IPS-20b (cell line): ENCODE data around the gene CCL27.
A peak's percentile ranks its signal among the peaks of the same experiment; 100 is the strongest.

Experiments used
- H3K27ac ChIP-seq: one replicate; pipeline ENCODE4 v1.5.1; 2013; ENCODE audit warnings: low read length
- H3K27me3 ChIP-seq: 2 replicates; pipeline ENCODE4 v1.6.1; 2013; ENCODE audit warnings: mild to moderate bottlenecking, low read length, inconsistent platforms; ENCODE audit not compliant: insufficient read depth
- H3K36me3 ChIP-seq: 2 replicates; pipeline ENCODE4 v1.6.1; 2013; ENCODE audit warnings: low read depth, mild to moderate bottlenecking, inconsistent platforms, low read length, moderate library complexity; ENCODE audit not compliant: insufficient read depth
- H3K4me1 ChIP-seq: 2 replicates; pipeline ENCODE4 v1.6.1; 2013; ENCODE audit warnings: mild to moderate bottlenecking, control low read depth, inconsistent platforms, low read length, moderate library complexity; ENCODE audit not compliant: insufficient read depth
- H3K4me3 ChIP-seq: 2 replicates; pipeline ENCODE4 v1.5.1; 2013; ENCODE audit warnings: mild to moderate bottlenecking, low read length, inconsistent platforms
- H3K9ac ChIP-seq: 2 replicates; pipeline ENCODE4 v1.6.1; 2013; ENCODE audit warnings: low read depth, mild to moderate bottlenecking, inconsistent platforms, low read length, moderate library complexity
- H3K9me3 ChIP-seq: 2 replicates; pipeline ENCODE4 v1.6.1; 2013; ENCODE audit warnings: mild to moderate bottlenecking, low read depth, low read length, inconsistent platforms; ENCODE audit not compliant: insufficient read depth

Gene CCL27

GRCh38 chr9:34662526-34663302 lies at the start of gene CCL27:
CCL27 (minus strand) TSS chr9:34662657; CDS start chr9:34662633, 24 bp downstream.
- no peaks in the 10 kb centered on the region; the same call in 1 of the 2 replicates for H3K36me3 ChIP-seq
- no peak within 1 kb of the TSS for H3K27ac ChIP-seq
- H3K9ac ChIP-seq, result no peak within 1 kb of the TSS

GRCh38 chr9:34712140-34712539 lies 49.7 kb upstream of the CCL27 start:
- H3K4me1 ChIP-seq, result no peaks in the 10 kb centered on the region
- H3K9ac ChIP-seq, result no peak overlapping the region
- no peak overlapping the region for H3K27ac ChIP-seq
- no peaks in the 10 kb centered on the region for H3K9me3 ChIP-seq
- H3K36me3 ChIP-seq, result no peaks in the 10 kb centered on the region
- H3K27me3 ChIP-seq, result no peaks in the 10 kb centered on the region; the same call in 1 of the 2 replicates
- H3K4me3 ChIP-seq, result no peak overlapping the region

More at GRCh38 chr9:34662526-34663302, at the start of gene CCL27:
- H3K4me1 ChIP-seq, result no peaks in the 10 kb centered on the region; the same call in 1 of the 2 replicates
- H3K9me3 ChIP-seq, result no peaks in the 10 kb centered on the region
- H3K4me3 ChIP-seq, result no peak within 1 kb of the TSS
- H3K27me3 ChIP-seq, result peaks cover 3% of the 10 kb centered on the region; the same call in 1 of the 2 replicates

- Histone ChIP-seq H3K27me3 (no peaks in the 10 kb centered on the region), H3K4me1 (no peaks in the 10 kb centered on the region), H3K9ac (no peak within 1 kb of the TSS), H3K9me3 (no peaks in the 10 kb centered on the region), H3K27ac (no peak within 1 kb of the TSS), H3K36me3 (no peaks in the 10 kb centered on the region), H3K4me3 (no peak within 1 kb of the TSS)
Observed at GRCh38 chr9:34710023-34710422, 47.6 kb upstream of the CCL27 start, which contains the start of gene CCL21. CCL21 (minus strand) TSS chr9:34710136; CDS start chr9:34710066, 70 bp downstream.

- Histone ChIP-seq H3K36me3 (no peaks in the 10 kb centered on the region), H3K4me3 (no peak overlapping the region), H3K4me1 (no peaks in the 10 kb centered on the region), H3K27ac (no peak overlapping the region), H3K9ac (no peak overlapping the region), H3K27me3 (no peaks in the 10 kb centered on the region), H3K9me3 (no peaks in the 10 kb centered on the region)
Observed at GRCh38 chr9:34709196-34709978, 46.9 kb upstream of the CCL27 start.

GRCh38 chr9:34707130-34707529 lies 44.7 kb upstream of the CCL27 start:
- Histone ChIP-seq H3K9me3 (no peaks in the 10 kb centered on the region), H3K27ac (no peak overlapping the region), H3K4me1 (no peaks in the 10 kb centered on the region), H3K36me3 (no peaks in the 10 kb centered on the region), H3K27me3 (peaks cover 5% of the 10 kb centered on the region; the same call in 1 of the 2 replicates), H3K4me3 (no peak overlapping the region), H3K9ac (no peak overlapping the region)

GRCh38 chr9:34701769-34702736 lies 39.6 kb upstream of the CCL27 start:
- no peaks in the 10 kb centered on the region; the same call in 1 of the 2 replicates for H3K4me1 ChIP-seq
- H3K36me3 ChIP-seq, result no peaks in the 10 kb centered on the region
- H3K9ac ChIP-seq, result no peak overlapping the region
- H3K4me3 ChIP-seq, result peak overlapping the region; percentile 59
- no peaks in the 10 kb centered on the region for H3K9me3 ChIP-seq
- H3K27me3 ChIP-seq, result peaks cover 39% of the 10 kb centered on the region
- H3K27ac ChIP-seq, result no peak overlapping the region

- Histone ChIP-seq H3K9me3 (no peaks in the 10 kb centered on the region), H3K36me3 (no peaks in the 10 kb centered on the region), H3K4me1 (no peaks in the 10 kb centered on the region; the same call in 1 of the 2 replicates), H3K27me3 (peaks cover 39% of the 10 kb centered on the region), H3K9ac (no peak overlapping the region), H3K27ac (no peak overlapping the region), H3K4me3 (peak overlapping the region; percentile 59)
Observed at GRCh38 chr9:34701023-34701768, 38.7 kb upstream of the CCL27 start.

- Histone ChIP-seq H3K4me1 (no peaks in the 10 kb centered on the region), H3K27ac (no peak overlapping the region), H3K4me3 (no peak overlapping the region), H3K9ac (no peak overlapping the region), H3K9me3 (no peaks in the 10 kb centered on the region), H3K36me3 (no peaks in the 10 kb centered on the region), H3K27me3 (peaks cover 13% of the 10 kb centered on the region)
Observed at GRCh38 chr9:34694811-34695210, 32.4 kb upstream of the CCL27 start.

GRCh38 chr9:34693560-34693959 lies 31.1 kb upstream of the CCL27 start:
- H3K36me3 ChIP-seq, result no peaks in the 10 kb centered on the region
- no peaks in the 10 kb centered on the region for H3K4me1 ChIP-seq
- H3K9ac ChIP-seq, result no peak overlapping the region
- peaks cover under 1% of the 10 kb centered on the region; the same call in 1 of the 2 replicates for H3K27me3 ChIP-seq
- H3K4me3 ChIP-seq, result no peak overlapping the region
- no peaks in the 10 kb centered on the region for H3K9me3 ChIP-seq
- H3K27ac ChIP-seq, result no peak overlapping the region

- Histone ChIP-seq H3K36me3 (no peaks in the 10 kb centered on the region), H3K4me3 (no peak overlapping the region), H3K4me1 (no peaks in the 10 kb centered on the region), H3K27ac (no peak overlapping the region), H3K9me3 (no peaks in the 10 kb centered on the region), H3K27me3 (no peaks in the 10 kb centered on the region), H3K9ac (no peak overlapping the region)
Observed at GRCh38 chr9:34691936-34692315, 29.5 kb upstream of the CCL27 start.
